Measurements from ENCODE around the gene IPMK.
A peak's percentile ranks its signal among the peaks of the same experiment; 100 is the strongest.
"Not testable (repeated sequence)": the region's sequence is repeated elsewhere in the genome, so short reads cannot be mapped to it uniquely, and the experiment has no call there.

The IPMK gene

DNA sequence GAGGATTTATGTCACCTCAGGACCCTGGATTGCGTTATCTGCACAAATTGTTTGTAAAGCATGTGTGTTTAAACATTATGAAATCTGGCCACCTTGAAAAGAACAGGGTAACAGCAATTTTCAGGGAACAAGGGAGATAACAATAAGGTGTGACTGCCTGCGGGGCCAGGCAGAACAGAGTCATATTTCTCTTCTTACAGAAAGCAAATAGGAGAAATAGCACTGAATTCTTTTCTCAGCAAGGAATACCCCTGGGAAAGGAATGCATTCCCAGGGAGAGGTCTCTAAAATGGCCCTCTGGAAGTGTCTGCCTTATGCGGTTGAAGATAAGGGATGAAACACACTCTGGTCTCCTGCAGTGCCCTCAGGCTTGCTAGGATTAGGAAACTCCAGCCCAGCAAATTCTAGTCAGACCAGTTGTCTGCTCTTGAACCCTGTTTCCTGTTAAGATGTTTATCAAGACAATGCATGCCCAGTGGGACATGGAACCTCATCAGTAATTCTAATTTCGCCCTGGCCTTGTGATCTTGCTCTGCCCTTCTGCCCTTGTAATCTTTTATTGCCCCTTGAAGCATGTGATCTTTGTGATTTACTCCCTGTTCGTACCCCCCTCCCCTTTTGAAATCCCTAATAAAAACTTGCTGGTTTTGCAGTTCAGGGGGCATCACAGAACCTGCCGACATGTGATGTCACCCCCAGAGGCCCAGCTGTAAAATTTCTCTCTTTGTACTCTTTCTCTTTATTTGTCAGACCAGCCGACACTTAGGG lies 11.5 kb downstream of the IPMK start:
- ATAC-seq; H3K27ac Mint-ChIP-seq; DNase-seq (ENCODE audit: low spot score in 2 of 2); H3K9me3 Mint-ChIP-seq; H3K4me3 Mint-ChIP-seq: not testable (repeated sequence)
- Mint-ChIP-seq H3K4me1 (peaks cover 27% of the 10 kb centered on the region), H3K36me3 (peaks cover 32% of the 10 kb centered on the region)

DNA sequence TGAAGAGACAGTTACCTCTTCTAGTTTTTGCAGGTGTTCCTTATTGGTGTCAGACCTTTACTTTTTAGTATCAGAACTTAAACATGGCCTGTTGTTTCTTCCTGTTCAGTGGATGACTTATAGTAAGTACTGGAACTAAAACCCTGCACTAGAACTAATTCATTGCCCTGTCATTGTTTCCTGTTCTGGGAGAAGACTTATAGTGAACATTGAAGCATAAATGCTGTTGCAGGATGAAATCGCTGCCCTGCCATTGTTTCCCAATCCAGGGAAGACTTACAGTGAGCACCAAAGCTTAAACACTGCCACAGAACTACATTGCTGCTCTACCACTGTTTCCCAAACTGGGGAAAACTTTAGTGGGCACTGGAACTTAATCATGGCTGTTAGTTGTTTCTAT lies 13.1 kb downstream of the IPMK start:
- Mint-ChIP-seq H3K9me3 (peaks cover 10% of the 10 kb centered on the region), H3K4me3 (no peak overlapping the region), H3K27ac (no peak overlapping the region), H3K36me3 (peaks cover 32% of the 10 kb centered on the region), H3K4me1 (peaks cover 27% of the 10 kb centered on the region)
- no peak for ATAC-seq
- no peak for DNase-seq (ENCODE audit: low spot score in 2 of 2)

DNA sequence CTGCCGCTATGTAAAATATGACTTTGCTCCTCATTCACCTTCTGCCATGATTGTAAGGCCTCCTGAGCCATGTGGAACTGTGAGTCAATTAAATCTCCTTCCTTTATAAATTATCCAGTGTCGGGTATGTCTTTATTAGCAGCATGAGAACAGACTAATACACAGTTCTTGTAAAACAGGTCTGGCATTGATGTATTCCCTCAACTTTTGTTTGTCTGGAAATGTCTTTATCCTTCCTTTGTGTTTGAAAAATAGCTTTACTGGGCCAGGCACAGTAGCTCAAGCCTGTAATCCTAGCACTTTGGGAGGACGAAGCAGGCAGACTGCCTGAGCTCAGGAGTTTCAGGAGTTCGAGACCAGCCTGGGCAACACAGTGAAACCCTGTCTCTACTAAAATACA lies 14.5 kb downstream of the IPMK start:
- H3K36me3 Mint-ChIP-seq: peaks cover 18% of the 10 kb centered on the region
- ATAC-seq: no peak
- no peak for DNase-seq (ENCODE audit: low spot score in 2 of 2)
- peaks cover 27% of the 10 kb centered on the region for H3K4me1 Mint-ChIP-seq
- no peak overlapping the region for H3K27ac Mint-ChIP-seq
- peaks cover 13% of the 10 kb centered on the region for H3K9me3 Mint-ChIP-seq
- no peak overlapping the region for H3K4me3 Mint-ChIP-seq

DNA sequence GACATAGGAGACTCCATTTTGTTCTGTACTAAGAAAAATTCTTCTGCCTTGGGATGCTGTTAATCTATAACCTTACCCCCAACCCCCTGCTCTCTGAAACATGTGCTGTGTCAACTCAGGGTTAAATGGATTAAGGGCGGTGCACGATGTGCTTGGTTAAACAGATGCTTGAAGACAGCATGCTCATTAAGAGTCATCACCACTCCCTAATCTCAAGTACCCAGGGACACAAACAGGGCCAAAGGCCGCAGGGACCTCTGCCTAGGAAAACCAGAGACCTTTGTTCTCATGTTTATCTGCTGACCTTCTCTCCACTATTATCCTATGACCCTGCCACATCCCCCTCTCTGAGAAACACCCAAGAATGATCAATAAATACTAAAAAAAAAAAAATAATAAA lies 23.0 kb downstream of the IPMK start:
- not testable (repeated sequence) for DNase-seq (ENCODE audit: low spot score in 2 of 2); H3K36me3 Mint-ChIP-seq; H3K27ac Mint-ChIP-seq; H3K4me3 Mint-ChIP-seq; H3K9me3 Mint-ChIP-seq; ATAC-seq
- peaks cover 25% of the 10 kb centered on the region for H3K4me1 Mint-ChIP-seq

DNA sequence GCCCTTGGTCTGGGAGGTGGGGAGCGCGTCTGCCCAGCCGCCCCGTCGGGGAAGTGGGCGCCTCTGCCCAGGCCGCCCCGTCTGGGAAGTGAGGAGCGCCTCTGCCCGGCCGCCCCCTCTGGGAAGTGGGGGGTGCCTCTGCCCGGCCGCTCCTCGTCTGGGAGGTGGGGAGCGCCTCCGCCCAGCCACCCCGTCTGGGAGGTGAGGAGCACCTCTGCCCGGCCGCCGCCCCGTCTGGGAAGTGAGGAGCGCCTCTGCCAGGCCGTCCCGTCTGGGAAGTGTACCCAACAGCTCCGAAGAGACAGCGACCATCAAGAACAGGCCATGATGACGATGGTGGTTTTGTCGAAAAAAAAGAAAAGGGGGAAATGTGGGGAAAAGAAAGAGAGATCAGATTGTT lies 23.5 kb downstream of the IPMK start:
- not testable (repeated sequence) for H3K9me3 Mint-ChIP-seq; DNase-seq (ENCODE audit: low spot score in 2 of 2); H3K36me3 Mint-ChIP-seq; ATAC-seq; H3K27ac Mint-ChIP-seq; H3K4me3 Mint-ChIP-seq
- H3K4me1 Mint-ChIP-seq: peaks cover 29% of the 10 kb centered on the region

DNA sequence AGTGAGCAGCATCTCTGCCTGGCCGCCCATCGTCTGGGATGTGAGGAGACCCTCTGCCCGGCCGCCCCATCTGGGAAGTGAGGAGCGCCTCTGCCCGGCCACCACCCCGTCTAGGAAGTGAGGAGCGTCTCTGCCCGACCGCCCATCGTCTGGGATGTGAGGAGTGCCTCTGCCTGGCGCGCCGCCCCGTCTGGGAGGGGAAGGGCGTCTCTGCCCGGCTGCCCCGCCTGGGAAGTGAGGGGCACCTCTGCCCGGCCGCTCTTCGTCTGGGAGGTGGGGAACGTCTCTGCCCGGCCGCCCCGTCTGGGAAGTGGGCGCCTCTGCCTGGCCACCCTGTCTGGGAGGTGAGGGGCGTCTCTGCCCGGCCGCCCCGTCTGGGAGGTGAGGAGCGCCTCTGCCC lies 23.9 kb downstream of the IPMK start:
- not testable (repeated sequence) for ATAC-seq; H3K27ac Mint-ChIP-seq; H3K4me3 Mint-ChIP-seq; H3K9me3 Mint-ChIP-seq; H3K36me3 Mint-ChIP-seq; DNase-seq (ENCODE audit: low spot score in 2 of 2)
- peaks cover 30% of the 10 kb centered on the region for H3K4me1 Mint-ChIP-seq

DNA sequence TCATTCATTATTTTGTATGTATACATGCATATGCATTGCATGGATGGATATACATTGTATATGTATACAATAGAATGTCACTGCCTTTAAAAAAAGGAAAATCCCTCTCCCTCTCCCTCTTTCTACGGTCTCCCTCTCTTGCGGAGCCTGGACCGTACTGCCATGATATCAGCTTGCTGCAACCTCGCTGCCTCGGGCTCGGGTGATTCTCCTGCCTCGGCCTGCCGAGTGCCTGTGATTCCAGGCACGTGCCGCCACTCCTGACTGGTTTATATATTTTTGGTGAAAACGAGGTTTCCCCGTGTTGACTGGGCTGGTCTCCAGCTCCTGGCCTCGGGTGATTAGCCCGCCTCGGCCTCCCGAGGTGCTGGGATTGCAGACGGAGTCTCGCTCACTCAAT lies 24.4 kb downstream of the IPMK start:
- ATAC-seq: no peak
- no peak overlapping the region for H3K4me3 Mint-ChIP-seq
- no peak for DNase-seq (ENCODE audit: low spot score in 2 of 2)
- H3K4me1 Mint-ChIP-seq: peaks cover 30% of the 10 kb centered on the region
- H3K9me3 Mint-ChIP-seq: no peaks in the 10 kb centered on the region
- H3K27ac Mint-ChIP-seq: no peak overlapping the region
- no peaks in the 10 kb centered on the region for H3K36me3 Mint-ChIP-seq

DNA sequence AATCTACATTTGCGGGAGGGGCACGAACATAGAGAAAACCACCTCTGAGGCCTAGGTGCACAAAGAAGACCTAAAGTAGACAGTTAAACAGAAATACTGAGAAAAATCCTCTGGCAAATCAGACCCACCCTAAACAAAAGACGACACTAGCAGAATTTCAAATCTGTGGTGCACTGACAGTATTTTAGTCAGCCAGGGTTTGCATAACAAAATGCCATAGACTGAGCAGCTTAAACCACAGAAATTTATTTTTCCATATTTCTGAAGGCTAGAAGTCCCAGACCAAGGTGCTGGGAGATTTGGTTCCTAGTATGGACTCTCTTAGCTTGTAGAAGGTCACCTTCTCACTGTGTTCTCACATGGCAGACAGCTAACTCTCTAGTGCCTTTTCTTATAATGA lies 26.3 kb downstream of the IPMK start:
- no peak overlapping the region for H3K27ac Mint-ChIP-seq
- DNase-seq (ENCODE audit: low spot score in 2 of 2) (no peak), ATAC-seq (no peak)
- no peaks in the 10 kb centered on the region for H3K9me3 Mint-ChIP-seq
- peaks cover 16% of the 10 kb centered on the region for H3K36me3 Mint-ChIP-seq
- no peak overlapping the region for H3K4me3 Mint-ChIP-seq
- H3K4me1 Mint-ChIP-seq: peaks cover 39% of the 10 kb centered on the region

DNA sequence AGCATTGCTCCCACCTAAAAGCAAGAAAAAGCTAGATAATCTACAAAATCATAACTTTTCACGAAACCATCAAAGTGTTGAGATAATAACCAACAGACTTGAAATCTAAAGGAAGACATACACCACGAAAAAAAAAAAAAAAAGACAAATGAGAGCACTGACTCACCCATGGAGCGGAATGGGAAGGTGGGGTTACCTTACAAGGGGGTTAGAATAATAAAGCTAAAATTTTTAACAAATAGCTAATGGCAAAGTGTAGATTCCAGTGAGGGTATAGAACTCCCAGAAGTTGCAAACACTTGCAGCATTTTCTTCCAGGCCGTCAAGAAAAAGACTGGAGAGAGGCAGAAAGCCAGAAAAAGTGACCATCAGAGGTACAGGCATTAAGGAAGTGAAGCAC lies 27.2 kb downstream of the IPMK start:
- DNase-seq (ENCODE audit: low spot score in 2 of 2) (no peak), ATAC-seq (no peak)
- peaks cover 24% of the 10 kb centered on the region for H3K36me3 Mint-ChIP-seq
- H3K4me3 Mint-ChIP-seq: no peak overlapping the region
- H3K9me3 Mint-ChIP-seq: no peaks in the 10 kb centered on the region
- no peak overlapping the region for H3K27ac Mint-ChIP-seq
- peaks cover 39% of the 10 kb centered on the region for H3K4me1 Mint-ChIP-seq

DNA sequence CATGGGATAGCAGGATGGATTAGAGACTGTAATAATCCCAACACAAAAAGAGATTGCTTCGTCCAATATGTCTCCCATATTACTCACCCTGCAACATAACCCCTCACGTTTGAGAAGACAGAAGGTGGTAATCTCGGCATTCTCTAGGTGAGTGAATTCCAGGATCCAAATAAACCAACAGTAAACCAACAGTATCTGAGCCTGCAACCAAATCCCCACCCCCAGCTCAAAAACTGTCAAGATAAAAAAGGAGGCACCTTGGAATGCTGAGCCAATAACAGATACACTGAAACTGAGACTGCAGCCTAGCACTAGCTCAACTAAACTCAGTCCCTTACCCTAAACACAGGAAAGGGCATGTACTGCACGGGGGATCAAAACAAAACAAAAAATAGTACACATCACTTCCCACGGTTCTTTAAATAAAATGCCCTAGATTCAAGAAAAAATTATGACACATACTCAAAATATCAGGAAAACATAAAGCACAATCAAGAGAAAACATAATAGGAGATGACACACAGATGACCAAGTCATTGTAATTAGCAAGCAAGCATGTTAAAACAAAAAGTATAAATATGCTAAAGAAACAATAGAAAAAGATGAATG lies 28.0 kb downstream of the IPMK start:
- DNase-seq (ENCODE audit: low spot score in 2 of 2) (no peak), ATAC-seq (no peak)
- peaks cover 33% of the 10 kb centered on the region for H3K36me3 Mint-ChIP-seq
- H3K4me1 Mint-ChIP-seq: peaks cover 39% of the 10 kb centered on the region
- no peak overlapping the region for H3K27ac Mint-ChIP-seq
- H3K9me3 Mint-ChIP-seq: no peaks in the 10 kb centered on the region
- H3K4me3 Mint-ChIP-seq: no peak overlapping the region

DNA sequence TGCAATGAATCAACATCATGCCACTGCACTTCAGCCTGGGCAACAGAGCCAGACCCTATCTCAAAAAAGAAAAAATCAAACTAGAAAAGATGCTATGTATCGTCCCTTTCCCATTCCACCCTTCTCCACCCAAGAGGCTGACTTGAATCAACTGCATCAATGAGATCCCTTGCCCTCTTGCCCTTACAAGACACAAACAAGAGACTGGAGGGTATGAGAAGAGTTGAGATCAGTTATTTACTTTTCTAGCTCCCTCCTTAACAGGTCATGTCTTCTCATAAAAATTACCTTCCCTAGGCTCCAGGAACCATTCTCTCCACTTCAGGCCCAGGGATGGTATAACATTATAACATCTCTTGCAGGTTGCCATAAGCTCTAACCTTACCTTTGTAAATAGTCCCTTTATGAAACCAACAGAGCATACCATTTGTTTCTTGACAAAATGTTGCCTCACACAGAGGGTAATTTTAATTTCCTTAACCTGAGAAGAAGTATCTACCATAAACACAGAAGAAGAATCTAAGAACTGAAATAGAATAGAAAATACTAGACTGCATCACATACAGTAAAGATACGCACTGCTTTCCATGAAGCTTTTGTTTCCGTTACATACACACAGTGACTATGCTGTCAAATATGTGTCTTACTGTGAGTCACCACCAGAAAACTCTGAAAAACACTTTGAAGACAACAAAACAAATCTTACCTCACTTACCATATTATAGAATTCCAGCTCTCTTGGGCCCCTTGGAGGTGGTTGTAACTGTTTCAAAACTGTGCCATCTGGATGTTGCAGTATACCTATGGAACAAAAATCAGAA lies 30.5 kb downstream of the IPMK start:
- Mint-ChIP-seq H3K27ac (peak overlapping the region; percentile 67), H3K36me3 (peaks cover 57% of the 10 kb centered on the region), H3K9me3 (no peaks in the 10 kb centered on the region), H3K4me3 (no peak overlapping the region), H3K4me1 (peaks cover 50% of the 10 kb centered on the region)
- no peak for DNase-seq (ENCODE audit: low spot score in 2 of 2)
- ATAC-seq: peak; percentile 63

DNA sequence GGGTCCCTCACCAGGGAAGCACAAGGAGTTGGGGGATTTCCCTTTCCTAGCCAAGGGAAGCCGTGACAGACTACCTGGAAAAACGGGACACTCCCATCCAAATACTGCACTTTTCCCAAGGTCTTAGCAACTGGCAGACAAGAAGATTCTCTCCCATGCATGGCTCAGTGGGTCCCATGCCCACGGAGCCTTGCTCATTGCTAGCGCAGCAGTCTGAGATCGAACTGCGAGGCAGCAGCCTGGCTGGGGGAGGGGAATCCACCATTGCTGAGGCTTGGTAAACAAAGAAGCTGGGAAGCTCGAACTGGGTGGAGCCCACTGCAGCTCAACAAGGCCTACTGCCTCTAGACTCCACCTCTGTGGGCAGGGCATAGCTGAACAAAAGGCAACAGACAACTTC lies 37.8 kb downstream of the IPMK start:
- H3K4me3 Mint-ChIP-seq; H3K9me3 Mint-ChIP-seq; ATAC-seq; H3K27ac Mint-ChIP-seq; DNase-seq (ENCODE audit: low spot score in 2 of 2): not testable (repeated sequence)
- H3K36me3 Mint-ChIP-seq: peaks cover 93% of the 10 kb centered on the region
- H3K4me1 Mint-ChIP-seq: peaks cover 15% of the 10 kb centered on the region

DNA sequence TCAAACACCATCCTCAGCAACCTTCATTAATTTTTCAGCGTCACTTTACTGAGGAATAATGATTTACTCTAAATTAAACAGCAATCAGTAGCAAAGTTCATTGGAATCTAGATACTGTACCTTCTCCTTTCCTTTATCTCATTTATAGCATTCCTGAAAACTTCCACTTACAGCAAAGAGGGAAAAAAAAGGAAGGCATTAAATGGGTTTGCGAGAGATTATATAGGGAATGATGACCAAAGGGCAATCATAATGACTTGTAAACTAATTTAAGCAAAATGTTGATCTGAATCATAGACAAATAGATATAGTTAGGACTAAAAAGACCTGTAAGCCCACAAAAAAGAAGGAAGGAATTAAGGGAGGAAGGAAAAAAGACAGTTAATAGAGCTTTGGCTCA lies 42.0 kb downstream of the IPMK start:
- Mint-ChIP-seq H3K36me3 (peaks cover 56% of the 10 kb centered on the region), H3K27ac (no peak overlapping the region), H3K9me3 (no peaks in the 10 kb centered on the region), H3K4me1 (no peaks in the 10 kb centered on the region), H3K4me3 (no peak overlapping the region)
- ATAC-seq: no peak
- no peak for DNase-seq (ENCODE audit: low spot score in 2 of 2)

DNA sequence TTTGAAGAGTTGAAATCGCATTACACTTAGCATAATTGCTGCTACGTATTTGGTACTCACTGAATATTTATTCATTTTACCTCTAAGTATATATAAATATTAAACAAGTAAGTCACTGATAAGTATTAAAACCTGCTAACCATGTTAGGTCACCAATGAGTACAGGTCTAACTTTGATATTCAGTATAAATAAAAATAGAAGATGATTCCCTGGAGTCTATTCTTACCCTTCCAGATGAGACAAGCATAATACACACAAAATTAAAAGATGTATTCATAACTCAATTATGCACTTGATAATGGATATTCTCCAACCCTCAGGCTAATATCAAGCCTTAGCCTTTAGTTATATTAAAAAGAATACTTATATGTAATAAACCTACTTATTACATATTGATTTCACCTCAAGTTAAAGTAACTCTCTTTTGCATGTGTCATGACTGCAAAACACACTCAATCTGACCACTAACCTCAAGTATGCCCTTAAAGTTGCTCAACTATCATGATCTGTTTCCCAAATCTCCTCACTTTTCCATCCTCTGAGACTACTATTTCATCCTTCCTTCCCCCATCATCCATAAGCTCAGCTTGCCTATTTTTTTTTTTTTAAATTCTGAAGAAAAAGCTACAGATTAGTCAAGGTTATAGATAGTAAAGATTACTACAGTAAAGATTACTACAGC lies 46.8 kb downstream of the IPMK start:
- ATAC-seq: no peak
- DNase-seq (ENCODE audit: low spot score in 2 of 2): no peak
- H3K27ac Mint-ChIP-seq: no peak overlapping the region
- H3K4me3 Mint-ChIP-seq: no peak overlapping the region
- H3K4me1 Mint-ChIP-seq: no peaks in the 10 kb centered on the region
- no peaks in the 10 kb centered on the region for H3K9me3 Mint-ChIP-seq
- peaks cover 44% of the 10 kb centered on the region for H3K36me3 Mint-ChIP-seq

DNA sequence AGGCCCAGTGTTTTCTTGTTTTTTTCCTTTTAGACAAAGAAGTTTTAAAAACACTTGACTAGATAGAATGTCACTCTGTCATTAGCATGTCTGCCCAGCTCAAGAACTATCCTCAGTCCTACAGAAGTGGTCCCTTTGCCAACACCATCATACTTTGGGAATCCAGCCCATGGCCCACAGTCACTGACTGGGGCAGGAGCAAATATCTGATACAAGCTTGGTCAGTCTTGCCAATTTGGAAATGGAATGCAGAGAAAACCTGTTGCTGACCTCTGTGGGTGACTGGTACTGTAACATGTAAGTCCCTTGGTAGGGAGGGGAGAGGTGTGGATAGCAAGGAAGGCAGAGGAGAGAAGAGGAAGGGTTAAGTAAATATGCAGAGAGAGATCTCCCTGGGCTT lies 47.8 kb downstream of the IPMK start:
- no peaks in the 10 kb centered on the region for H3K9me3 Mint-ChIP-seq
- peaks cover 49% of the 10 kb centered on the region for H3K36me3 Mint-ChIP-seq
- DNase-seq (ENCODE audit: low spot score in 2 of 2) (no peak), ATAC-seq (no peak)
- no peak overlapping the region for H3K27ac Mint-ChIP-seq
- H3K4me1 Mint-ChIP-seq: no peaks in the 10 kb centered on the region
- no peak overlapping the region for H3K4me3 Mint-ChIP-seq

Measured in stimulated activated effector memory CD8-positive, alpha-beta T cell treated with anti-CD3 and anti-CD28 coated beads, Interleukin-12 subunit alpha, Interleukin-12 subunit beta, amount 100 ng/mL, for 72 hours (primary cell).